ENCODE results near the gene DNAI1.
"Not testable (repeated sequence)": the region's sequence is repeated elsewhere in the genome, so short reads cannot be mapped to it uniquely, and the experiment has no call there.

DNAI1 gene

DNA sequence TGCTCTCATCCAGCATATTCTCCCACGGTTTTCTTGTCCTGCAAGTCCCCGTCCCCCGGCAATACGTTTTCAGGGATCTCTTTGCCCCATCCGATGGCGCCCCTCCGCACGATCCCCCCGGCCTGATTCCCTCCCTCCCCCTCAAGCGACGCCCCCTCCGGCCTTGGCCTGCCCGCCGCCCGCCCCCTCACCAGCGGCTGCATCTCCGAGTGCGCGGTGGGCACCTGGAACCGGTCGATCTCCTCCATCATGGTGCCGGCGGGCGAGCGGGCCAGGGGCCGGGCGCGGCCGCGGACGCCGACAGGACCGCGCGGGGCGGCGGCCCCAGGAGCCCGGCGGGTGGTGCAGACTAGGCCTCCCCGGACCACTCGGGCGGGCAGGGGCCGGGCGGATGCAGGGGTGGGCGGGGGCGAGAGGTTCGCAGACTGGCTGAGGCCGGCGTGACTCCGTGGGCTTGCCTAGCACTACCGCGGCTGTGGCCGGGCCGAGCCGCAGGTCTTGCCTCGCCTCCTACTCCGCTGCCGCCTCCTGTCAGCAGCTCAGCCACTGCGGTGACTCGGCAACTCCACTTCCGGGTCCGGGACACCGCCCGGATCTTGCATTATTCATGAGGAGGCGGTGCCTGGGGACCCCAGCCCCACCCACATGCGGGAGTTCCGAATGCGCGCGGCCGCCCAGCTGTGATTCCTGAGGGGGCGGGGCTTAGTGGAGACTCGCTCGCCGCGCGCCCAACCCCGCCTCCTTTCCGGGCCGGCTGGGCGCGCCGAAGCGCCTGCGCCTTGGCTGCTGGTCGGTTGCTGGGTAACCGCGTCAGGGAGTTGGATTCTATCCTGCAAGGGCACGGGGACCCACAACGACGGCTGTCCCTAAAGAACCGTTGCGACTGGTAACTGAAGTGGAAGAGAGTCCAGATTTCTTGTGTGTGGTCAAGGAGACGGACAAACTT lies at the start of gene DNAI1, which contains the start of gene FAM219A:
Gene DNAI1, plus strand, starts transcription at position 793 of the 946 bp plus-strand sequence. CDS start 201 bp downstream, outside the sequence.
Gene FAM219A, minus strand, starts transcription at position 558 of the 946 bp plus-strand sequence. Its CDS starts 307 bp downstream, at position 251.
- DNase-seq = peak; percentile 97

DNA sequence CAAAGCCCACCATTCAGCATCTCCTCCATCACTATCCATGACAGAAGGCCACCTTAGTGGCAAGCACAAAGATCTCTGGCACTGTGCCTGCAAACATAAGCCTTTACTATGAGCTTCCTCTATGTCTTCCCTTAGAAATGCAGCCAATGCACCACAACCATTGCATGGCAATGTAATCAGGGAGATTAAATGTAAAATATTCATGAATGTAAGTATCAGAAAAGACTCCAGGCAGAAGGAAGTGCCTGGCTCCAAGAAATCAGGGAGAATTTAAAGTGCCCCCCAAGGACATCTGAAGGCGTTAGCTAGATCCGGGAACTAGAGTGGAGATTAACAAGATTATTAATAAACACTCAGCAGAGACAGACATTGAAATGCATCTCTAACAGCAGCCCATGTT lies 49.5 kb upstream of the DNAI1 start:
- DNase-seq = no peak

DNA sequence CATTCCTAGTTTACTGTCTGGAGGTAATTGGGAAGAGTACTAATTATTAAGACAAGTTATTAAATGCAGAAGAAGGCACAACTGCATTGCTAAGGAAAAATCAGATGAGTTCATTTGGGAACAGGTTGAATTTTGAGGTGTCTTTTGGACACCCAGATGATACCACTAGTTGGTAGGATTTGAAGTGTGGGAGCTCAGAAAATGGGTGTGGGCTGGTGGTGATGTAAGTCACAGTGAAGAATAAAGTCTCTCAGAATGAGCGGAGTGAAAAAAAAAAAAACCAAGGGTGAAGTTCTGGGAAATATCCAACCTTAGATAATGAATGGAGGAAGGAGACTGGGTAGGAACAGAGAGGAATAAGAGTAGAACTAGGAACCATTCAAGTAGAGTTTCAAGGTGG lies 46.3 kb upstream of the DNAI1 start:
- no peak for DNase-seq

GRCh38 chr9:34413231-34413852 lies 45.3 kb upstream of the DNAI1 start:
- DNase-seq = no peak

- peak; percentile 52 for DNase-seq
Measured at GRCh38 chr9:34417734-34418133, 40.9 kb upstream of the DNAI1 start.

DNA sequence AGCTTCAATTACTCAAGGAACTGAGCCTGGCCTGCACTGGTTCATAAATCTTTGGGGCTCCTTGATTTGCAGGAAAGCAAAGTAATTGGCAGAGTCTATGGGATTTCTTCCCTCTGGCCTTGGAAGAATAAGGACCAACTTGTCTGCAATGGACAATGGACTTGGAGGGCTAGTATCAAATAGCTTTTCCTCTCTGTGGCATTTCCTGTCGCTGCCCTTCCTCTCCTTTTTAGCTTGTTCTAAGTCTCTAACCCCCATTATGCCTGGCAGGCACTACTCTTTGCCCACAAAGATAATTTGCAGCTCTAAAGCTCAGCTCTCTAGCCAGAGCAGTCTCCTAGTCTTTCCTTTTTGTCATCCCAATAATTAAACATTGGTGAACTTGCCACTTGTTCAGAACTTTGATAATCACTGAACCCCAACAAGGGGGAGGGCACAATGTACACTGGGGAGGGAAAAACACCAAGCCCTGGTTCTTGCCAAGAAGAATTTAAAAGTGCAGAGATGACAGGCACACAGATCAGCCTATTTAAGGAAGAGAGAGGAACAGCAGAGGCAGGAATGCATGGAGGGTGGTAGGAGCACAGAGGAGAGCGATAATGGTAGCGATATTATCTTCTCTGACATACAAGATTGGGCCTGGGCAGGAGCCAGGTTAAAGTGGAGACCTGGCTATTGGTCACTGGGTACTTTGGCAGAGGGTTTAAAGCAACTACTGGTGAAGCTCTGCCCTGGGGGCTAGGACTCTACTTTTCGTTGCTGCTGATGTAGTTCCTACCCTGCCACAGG lies 38.7 kb upstream of the DNAI1 start:
- DNase-seq = no peak

DNA sequence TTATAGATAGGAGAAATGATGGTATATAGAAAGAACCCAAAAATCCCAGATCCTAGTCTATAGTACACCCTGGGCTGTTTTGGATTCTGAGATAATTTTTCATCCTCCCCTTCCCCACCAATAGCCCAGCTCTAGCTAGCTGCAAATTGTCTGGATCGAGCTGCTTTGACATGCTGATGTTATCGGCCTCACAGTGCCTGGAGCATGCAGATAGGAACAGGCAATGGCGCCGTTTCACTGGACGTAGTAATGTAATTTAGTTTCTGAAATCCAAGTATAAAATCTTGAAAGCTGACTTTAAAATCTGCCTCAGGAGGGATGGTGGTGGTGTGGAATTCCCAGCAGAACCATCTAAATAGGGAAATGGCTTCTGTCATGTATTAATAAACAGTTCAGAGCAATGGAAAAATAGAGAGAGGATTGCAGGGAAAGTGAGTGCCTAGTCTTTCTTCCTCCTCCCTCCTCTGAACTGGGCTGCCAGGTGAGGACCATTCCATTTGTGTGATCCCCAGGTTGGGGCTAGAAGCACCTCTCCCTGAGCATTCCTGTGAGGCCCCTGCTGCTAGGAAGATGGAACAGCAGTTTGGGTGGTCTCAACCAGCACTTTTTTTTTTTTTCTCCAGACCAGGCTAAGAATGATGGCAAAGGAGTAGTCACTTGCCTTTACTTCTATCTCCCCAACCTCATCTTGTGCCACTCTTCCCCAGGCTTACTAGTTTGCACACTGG lies 32.1 kb upstream of the DNAI1 start:
- DNase-seq = no peak

DNA sequence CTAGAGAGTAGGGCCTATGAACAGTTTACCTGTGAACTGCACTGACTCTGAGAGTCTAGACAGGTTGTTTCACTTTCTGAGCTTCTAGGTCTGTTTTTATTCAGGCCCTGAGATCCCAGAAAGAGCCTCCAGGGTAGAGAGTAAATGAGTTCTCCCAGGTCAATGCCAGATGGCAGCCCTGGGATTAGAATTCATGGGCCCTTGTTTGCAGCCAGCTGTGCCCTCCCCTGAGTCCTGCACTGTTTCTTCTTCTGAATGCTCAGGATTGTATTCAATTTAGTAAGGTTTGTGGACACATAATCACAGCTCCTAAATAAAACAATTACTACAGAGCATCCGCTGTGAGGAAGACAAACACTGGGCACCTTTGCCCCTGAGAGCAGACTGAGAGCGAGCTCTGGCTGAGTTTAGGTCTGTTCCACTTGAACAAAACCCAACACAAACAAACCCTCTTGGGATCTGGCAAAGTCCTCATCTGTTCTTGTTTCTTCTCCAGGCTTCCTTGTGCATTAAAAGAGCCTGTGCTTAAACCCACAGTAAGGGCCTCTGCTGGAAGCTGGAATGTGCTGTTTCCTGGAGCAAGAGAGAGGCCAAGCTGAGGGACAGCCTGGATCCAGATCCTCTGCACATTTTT lies 30.2 kb upstream of the DNAI1 start:
- no peak for DNase-seq

GRCh38 chr9:34430843-34431437 lies 27.7 kb upstream of the DNAI1 start:
- peak; percentile 88 for DNase-seq

GRCh38 chr9:34431667-34432066 lies 26.9 kb upstream of the DNAI1 start:
- no peak for DNase-seq

- peak; percentile 47 for DNase-seq
Measured at GRCh38 chr9:34437006-34437925, 21.3 kb upstream of the DNAI1 start.

DNA sequence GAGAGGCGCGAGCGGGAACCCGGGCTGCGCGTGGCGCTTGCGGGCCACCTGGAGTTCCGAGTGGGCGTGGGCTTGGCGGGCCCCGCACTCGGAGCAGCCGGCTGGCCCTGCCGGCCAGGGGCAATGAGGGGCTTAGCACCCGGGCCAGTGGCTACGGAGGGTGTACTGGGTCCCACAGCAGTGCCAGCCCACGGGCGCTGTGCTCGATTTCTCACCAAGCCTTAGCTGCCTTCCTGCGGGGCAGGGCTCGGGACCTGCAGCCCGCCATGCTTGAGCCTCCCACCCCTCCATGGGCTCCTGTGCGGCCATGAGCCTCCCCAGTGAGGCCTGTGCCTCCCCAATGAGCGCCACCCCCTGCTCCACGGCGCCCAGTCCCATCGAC lies 20.7 kb upstream of the DNAI1 start:
- not testable (repeated sequence) for DNase-seq

DNA sequence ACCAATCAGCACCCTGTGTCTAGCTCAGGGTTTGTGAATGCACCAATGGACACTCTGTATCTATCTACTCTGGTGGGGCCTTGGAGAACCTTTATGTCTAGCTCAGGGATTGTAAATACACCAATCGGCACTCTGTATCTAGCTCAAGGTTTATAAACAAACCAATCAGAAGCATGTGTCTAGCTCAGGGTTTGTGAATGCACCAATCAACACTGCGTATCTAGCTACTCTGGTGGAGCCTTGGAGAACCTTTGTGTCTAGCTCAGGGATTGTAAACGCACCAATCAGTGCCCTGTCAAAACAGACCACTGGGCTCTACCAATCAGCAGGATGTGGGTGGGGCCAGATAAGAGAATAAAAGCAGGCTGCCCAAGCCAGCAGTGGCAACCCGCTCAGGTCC lies 20.1 kb upstream of the DNAI1 start:
- DNase-seq = not testable (repeated sequence)

- no peak for DNase-seq
Measured at GRCh38 chr9:34440017-34440416, 18.6 kb upstream of the DNAI1 start.

GRCh38 chr9:34442770-34443169 lies 15.8 kb upstream of the DNAI1 start:
- DNase-seq = no peak

GRCh38 chr9:34443533-34443932 lies 15.1 kb upstream of the DNAI1 start:
- DNase-seq = no peak

GRCh38 chr9:34443976-34444375 lies 14.6 kb upstream of the DNAI1 start:
- DNase-seq = no peak

DNA sequence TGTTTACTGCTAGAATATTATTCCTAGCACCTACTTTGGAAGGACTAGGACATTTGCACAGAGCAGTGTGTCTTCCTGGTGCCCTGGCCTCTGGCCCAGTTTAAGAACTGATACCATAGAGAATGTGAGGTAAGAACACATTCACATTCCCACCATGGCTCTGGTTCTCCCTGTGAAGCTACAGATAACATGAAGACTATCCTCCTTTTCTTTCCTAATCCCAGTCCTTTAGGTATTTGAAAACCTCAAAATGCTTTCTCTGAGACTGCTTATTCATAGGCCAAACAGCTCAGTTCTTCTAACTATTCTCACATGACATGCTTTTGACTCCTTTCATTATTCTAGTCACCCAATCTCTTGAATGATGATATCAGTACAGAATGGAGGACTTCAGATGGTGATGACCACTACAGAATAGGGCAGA lies 12.1 kb upstream of the DNAI1 start:
- no peak for DNase-seq

GRCh38 chr9:34446951-34447350 lies 11.7 kb upstream of the DNAI1 start:
- DNase-seq = no peak

- no peak for DNase-seq
Measured at GRCh38 chr9:34450644-34451043, 8.0 kb upstream of the DNAI1 start.
